HG02943 (cell line): ENCODE results near the gene SLC25A29.

ENCODE experiments used
- ATAC-seq: cut with Tn5 transposase; IDR thresholded peaks from one replicate; pipeline ENCODE4 v1.9.1; 2021; ENCODE audit warnings: mild to moderate bottlenecking, low read depth, moderate library complexity; ENCODE audit not compliant: unreplicated experiment

Gene SLC25A29

GRCh38 chr14:100332071-100332639 lies 25.9 kb upstream of the SLC25A29 start:
- no peak for ATAC-seq

DNA sequence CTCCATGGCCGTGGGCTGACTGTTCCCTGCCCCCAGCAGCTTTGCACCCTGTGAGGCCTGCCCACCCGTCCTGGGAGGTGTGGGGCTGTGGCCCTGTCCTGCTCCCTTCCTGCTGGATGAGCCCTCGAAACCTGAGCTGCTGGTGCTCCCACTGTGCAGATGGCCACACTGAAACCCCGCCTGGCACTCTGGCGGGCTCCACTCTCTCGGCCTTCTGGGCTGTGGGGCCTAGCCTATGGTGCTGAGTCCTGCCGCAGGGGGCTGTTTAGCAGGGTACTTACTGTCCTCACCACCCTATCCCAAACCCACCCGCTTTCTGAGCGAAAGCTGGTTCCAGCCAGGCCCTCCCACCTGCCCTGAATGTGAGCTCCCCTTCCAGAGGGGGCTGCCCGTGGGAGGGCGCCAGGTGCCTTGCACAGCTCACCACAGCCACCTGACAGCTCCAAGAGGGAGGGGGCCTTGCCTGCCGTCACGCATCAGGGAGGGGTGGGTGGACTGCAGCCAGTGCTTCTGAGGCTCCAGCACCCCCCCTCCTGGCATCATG lies 24.2 kb upstream of the SLC25A29 start:
- no peak for ATAC-seq

GRCh38 chr14:100330007-100330344 lies 23.7 kb upstream of the SLC25A29 start:
- ATAC-seq = no peak

- no peak for ATAC-seq
Observed at GRCh38 chr14:100329233-100330006, 23.2 kb upstream of the SLC25A29 start.

GRCh38 chr14:100328495-100329163 lies 22.4 kb upstream of the SLC25A29 start:
- ATAC-seq = no peak

GRCh38 chr14:100327128-100327527 lies 20.9 kb upstream of the SLC25A29 start:
- ATAC-seq = no peak

DNA sequence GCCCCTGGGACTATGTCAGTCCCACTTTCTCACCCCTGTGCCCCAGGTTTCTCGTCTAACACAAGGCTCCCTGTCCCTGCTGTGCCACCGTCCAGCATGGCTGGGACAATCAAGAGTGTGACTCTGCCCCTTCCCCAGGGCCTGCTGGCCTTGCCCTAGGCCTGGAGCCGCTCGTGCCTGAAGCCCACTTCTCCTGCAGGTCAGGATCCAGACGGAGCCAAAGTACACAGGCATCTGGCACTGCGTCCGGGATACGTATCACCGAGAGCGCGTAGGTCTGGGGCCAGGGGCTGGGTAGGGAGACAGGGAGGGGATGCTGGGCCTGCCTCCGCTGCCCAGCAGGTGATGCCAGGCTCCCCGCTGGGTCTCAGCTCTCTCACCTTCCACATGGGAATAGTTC lies 19.7 kb upstream of the SLC25A29 start:
- ATAC-seq = no peak

GRCh38 chr14:100325231-100325632 lies 19.0 kb upstream of the SLC25A29 start:
- no peak for ATAC-seq

GRCh38 chr14:100323942-100324307 lies 17.7 kb upstream of the SLC25A29 start:
- no peak for ATAC-seq

- no peak for ATAC-seq
Observed at GRCh38 chr14:100323121-100323941, 17.1 kb upstream of the SLC25A29 start, which contains the start of gene SLC25A47. TSS of gene SLC25A47 (plus strand) at chr14:100323339. CDS start at chr14:100323415, 76 bp downstream.

GRCh38 chr14:100322138-100322957 lies 16.1 kb upstream of the SLC25A29 start:
- ATAC-seq = no peak

GRCh38 chr14:100321473-100322137 lies 15.4 kb upstream of the SLC25A29 start:
- ATAC-seq = no peak

GRCh38 chr14:100320157-100320856 lies 14.1 kb upstream of the SLC25A29 start:
- no peak for ATAC-seq

- peak; percentile 63 for ATAC-seq
Observed at GRCh38 chr14:100317912-100318808, 11.9 kb upstream of the SLC25A29 start.

DNA sequence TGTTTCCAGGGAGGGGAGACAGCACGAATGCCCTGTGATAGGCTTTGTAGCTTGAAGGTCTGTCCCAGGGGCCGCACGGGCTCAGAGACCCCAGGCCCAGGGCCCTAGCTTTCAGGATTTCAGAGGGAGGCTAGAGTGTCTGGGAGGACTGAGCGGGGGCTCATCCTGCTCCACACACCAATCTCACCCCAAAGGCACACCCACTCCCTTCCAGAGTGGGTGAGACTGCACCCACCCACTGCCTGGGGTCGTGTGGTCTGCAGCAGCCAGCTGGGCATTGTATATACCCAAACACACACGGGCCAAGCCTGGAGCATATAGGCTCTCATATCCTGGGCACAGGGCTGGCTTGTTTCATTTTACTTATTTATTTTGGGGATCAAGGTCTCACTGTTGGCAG lies 11.1 kb upstream of the SLC25A29 start:
- no peak for ATAC-seq

GRCh38 chr14:100314724-100315123 lies 8.5 kb upstream of the SLC25A29 start:
- no peak for ATAC-seq

DNA sequence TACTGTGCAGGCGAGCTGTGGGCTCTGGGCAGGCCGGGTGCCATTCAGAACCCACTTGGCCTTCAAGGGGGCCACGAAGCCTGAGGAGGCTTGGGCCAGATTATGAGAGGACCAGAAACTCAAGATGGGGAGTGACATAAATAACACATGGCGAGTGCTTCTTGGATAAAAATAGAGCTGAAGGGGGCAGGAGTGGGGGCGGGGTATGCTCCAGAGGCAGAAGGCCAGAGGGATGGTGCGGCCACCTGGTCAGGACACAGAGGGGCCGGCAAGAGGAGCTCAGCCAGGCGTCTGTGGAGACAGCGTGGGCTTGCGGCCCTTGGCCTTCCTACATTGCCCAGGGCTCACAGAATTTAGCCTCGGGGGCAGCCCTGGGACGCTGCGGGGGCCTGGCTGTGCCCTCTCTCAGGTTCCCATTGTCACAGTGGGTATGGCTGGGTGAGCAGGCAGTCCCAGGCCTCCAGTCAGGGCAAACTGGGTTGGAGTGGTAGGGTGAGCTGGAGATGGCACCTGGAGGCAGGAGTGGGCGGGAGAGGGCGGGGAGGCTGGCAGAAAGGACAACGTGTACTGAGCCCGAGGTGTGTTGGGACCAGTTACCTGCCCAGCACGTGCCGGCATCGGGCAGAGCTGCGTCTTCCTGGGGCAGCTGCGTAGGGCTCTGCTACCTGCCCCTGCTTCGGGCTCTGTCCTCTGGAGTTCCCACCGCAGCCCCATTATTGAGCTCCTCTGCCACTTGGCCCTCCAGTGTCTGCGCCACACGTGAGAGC lies 7.4 kb upstream of the SLC25A29 start:
- no peak for ATAC-seq
